ENCODE results near the gene AMPH. TPM values are rescaled to one million over a fixed set of nuclear protein-coding genes. Genes with fewer than 3 reads are reported as not detected.

The AMPH gene
- total RNA-seq, 4 donors from 2014 or later, result 0.51 to 19.6 (median 11.6) TPM

GRCh38 chr7:38391751-38392150, 239.4 kb downstream of the AMPH start:
- no peaks in the 10 kb centered on the region for H3K9me3 ChIP-seq
- intact Hi-C loops (cut with DNase I; ENCODE audit: low total_unique reads), result no loop called here

DNA sequence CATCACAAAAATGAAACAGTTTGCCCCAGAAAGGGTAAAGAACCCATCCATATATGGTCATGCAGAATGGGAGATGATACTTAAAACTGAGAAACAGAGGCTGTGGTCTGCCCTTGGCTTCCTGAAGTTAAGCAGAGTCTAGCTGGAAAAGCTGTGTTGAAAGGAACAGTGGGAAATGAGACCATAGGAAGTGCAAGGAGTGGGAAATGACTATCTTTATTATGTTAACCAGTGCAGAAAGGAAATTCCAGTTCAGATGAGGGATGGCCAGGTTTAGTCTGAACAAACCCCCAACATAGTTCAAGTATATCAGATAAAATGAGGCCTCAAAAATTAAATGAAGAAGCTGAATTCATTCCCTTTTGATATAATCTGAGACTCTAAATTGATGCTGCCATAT, 245.5 kb downstream of the AMPH start:
- intact Hi-C loops (cut with DNase I; ENCODE audit: low total_unique reads), result no loop called here
- H3K4me3 ChIP-seq, result no peak overlapping the region
- H3K4me1 ChIP-seq, result no peaks in the 10 kb centered on the region
- no peak for TF ChIP-seq POLR2A (IDR thresholded peaks at IDR 0.05)
- TF ChIP-seq, protein P1, sequence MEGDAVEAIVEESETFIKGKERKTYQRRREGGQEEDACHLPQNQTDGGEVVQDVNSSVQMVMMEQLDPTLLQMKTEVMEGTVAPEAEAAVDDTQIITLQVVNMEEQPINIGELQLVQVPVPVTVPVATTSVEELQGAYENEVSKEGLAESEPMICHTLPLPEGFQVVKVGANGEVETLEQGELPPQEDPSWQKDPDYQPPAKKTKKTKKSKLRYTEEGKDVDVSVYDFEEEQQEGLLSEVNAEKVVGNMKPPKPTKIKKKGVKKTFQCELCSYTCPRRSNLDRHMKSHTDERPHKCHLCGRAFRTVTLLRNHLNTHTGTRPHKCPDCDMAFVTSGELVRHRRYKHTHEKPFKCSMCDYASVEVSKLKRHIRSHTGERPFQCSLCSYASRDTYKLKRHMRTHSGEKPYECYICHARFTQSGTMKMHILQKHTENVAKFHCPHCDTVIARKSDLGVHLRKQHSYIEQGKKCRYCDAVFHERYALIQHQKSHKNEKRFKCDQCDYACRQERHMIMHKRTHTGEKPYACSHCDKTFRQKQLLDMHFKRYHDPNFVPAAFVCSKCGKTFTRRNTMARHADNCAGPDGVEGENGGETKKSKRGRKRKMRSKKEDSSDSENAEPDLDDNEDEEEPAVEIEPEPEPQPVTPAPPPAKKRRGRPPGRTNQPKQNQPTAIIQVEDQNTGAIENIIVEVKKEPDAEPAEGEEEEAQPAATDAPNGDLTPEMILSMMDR (IDR thresholded peaks at IDR 0.05), result no peak
- no peak for DNase-seq
- no peaks in the 10 kb centered on the region for H3K36me3 ChIP-seq
- H3K27ac ChIP-seq, result no peak overlapping the region
- no peaks in the 10 kb centered on the region for H3K27me3 ChIP-seq
- no peaks in the 10 kb centered on the region for H3K9me3 ChIP-seq

More at GRCh38 chr7:38391751-38392150, 239.4 kb downstream of the AMPH start:
- Histone ChIP-seq H3K27me3 (no peaks in the 10 kb centered on the region), H3K4me3 (no peak overlapping the region), H3K36me3 (no peaks in the 10 kb centered on the region), H3K4me1 (no peaks in the 10 kb centered on the region), H3K27ac (no peak overlapping the region)
- no peak for TF ChIP-seq POLR2A (IDR thresholded peaks at IDR 0.05)
- TF ChIP-seq, protein P1 (IDR thresholded peaks at IDR 0.05), result no peak
- DNase-seq, result no peak

GRCh38 chr7:38383281-38383680, 247.9 kb downstream of the AMPH start:
- intact Hi-C loops (cut with DNase I; ENCODE audit: low total_unique reads), result no loop called here
- Histone ChIP-seq H3K4me1 (no peaks in the 10 kb centered on the region), H3K9me3 (no peaks in the 10 kb centered on the region), H3K4me3 (no peak overlapping the region), H3K27ac (no peak overlapping the region), H3K27me3 (no peaks in the 10 kb centered on the region), H3K36me3 (no peaks in the 10 kb centered on the region)
- TF ChIP-seq, protein P1 (IDR thresholded peaks at IDR 0.05), result no peak
- TF ChIP-seq POLR2A (IDR thresholded peaks at IDR 0.05), result no peak
- DNase-seq, result no peak

GRCh38 chr7:38382684-38383083, 248.5 kb downstream of the AMPH start:
- intact Hi-C loops (cut with DNase I; ENCODE audit: low total_unique reads), result no loop called here
- H3K27ac ChIP-seq, result no peak overlapping the region
- H3K4me3 ChIP-seq, result no peak overlapping the region
- TF ChIP-seq, protein P1 (IDR thresholded peaks at IDR 0.05), result no peak
- no peak for TF ChIP-seq POLR2A (IDR thresholded peaks at IDR 0.05)
- H3K9me3 ChIP-seq, result no peaks in the 10 kb centered on the region
- DNase-seq, result no peak
- no peaks in the 10 kb centered on the region for H3K36me3 ChIP-seq
- no peaks in the 10 kb centered on the region for H3K4me1 ChIP-seq
- no peaks in the 10 kb centered on the region for H3K27me3 ChIP-seq

DNA sequence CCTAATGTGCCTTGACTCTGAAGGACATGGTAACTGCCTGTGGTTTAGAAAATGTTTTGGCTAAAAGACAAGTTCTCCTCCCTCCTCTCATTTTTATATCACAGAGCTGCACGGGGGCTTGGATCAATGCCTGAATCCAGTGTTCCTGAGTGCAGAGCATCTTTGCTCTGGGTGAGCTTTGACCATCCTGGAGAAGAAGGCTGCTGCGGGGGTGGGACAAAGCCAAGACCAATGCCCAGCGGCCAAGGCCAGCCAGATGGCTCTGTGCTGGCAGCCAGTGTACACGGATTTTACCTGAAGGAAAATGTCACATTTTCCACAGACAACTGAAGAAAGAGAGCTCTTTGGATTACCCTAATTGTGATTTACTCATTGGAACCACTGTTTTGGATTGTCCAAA, 255.7 kb downstream of the AMPH start:
- Histone ChIP-seq H3K4me3 (no peak overlapping the region), H3K27ac (no peak overlapping the region), H3K36me3 (no peaks in the 10 kb centered on the region), H3K9me3 (no peaks in the 10 kb centered on the region), H3K4me1 (no peaks in the 10 kb centered on the region), H3K27me3 (no peaks in the 10 kb centered on the region)
- DNase-seq, result no peak
- TF ChIP-seq, protein P1 (IDR thresholded peaks at IDR 0.05), result no peak
- TF ChIP-seq POLR2A (IDR thresholded peaks at IDR 0.05), result no peak
- intact Hi-C loops (cut with DNase I; ENCODE audit: low total_unique reads), result no loop called here

All from uterus (tissue), 4 donors.